K562 (cell line): ENCODE results near the gene RUVBL1. TPM values are rescaled to one million over a fixed set of nuclear protein-coding genes. Genes with fewer than 3 reads are reported as not detected.

Experiments used
- ATAC-seq: fragments of 200-7000 bp; cut with Tn5 transposase; 3 replicates; pipeline ENCODE4 v1.9.1; 2020; ENCODE audit warnings: moderate library complexity
- BruUV-seq: library from RNA; stranded (reverse); fragments of 400-500 nt; replicated peaks from 2 replicates; lab custom pipeline; 2021; lab: Mats Ljungman, UMichigan
- CTCF ChIA-PET: fragments of 300-600 bp; formaldehyde crosslinking; extraction: SDS; loops from one replicate; lab custom pipeline; 2021; ENCODE audit warnings: low intra/inter-chr PET ratio; lab: Yijun Ruan, JAX
- POLR2A ChIA-PET: fragments of 300-600, 350-650 bp; sonication (Branson Sonifier 250); formaldehyde crosslinking; extraction: SDS; loops from one replicate; lab custom pipeline; 2021; ENCODE audit warnings: antibody characterized with exemption, inconsistent platforms; lab: Yijun Ruan, JAX
- DNase-seq, 4 experiments: peaks; one replicate each; pipeline versions ENCODE4 v3.0.0 to v3.0.0-alpha.2; 2011 to 2018; ENCODE audit warnings: low spot score in 3 of 4, mixed read lengths in 3 of 4; ENCODE audit errors: extremely low read depth in 1 of 4
- FAIRE-seq: peaks from 2 replicates; lab custom pipeline; 2011; peaks lifted over from hg19 to GRCh38; lab: Jason Lieb, UNC
- H2AFZ ChIP-seq: 2 replicates; pipeline ENCODE4 v1.6.0; 2011; ENCODE audit warnings: low read depth, low read length, control low read depth, inconsistent platforms
- H3K27ac ChIP-seq: fragments of 200-600 bp; 3 replicates; pipeline ENCODE4 v1.8.0; 2011; ENCODE audit warnings: low read depth, mild to moderate bottlenecking, control low read depth, inconsistent platforms, low read length, moderate library complexity, mixed read lengths; ENCODE audit errors: extremely low read depth
- H3K27me3 ChIP-seq, 2 experiments: fragments of 300-600 bp in 1 of 2; 2 replicates in 1 of 2; 3 replicates in 1 of 2; pipeline versions ENCODE4 v1.6.0 to v1.8.0; 2011; ENCODE audit warnings: inconsistent platforms in 2 of 2, low read length in 2 of 2, mild to moderate bottlenecking in 1 of 2, mixed read lengths in 1 of 2, moderate library complexity in 1 of 2; ENCODE audit not compliant: control insufficient read depth in 2 of 2, insufficient read depth in 2 of 2
- H3K36me3 ChIP-seq: fragments of 300-600 bp; 3 replicates; pipeline ENCODE4 v1.8.0; 2011; ENCODE audit warnings: mild to moderate bottlenecking, low read length, inconsistent platforms; ENCODE audit not compliant: control insufficient read depth, insufficient read depth
- H3K4me1 ChIP-seq, 2 experiments: fragments of 200-600 bp in 1 of 2; replicated peaks in 1 of 2; 2 replicates in 1 of 2; 3 replicates in 1 of 2; pipeline versions ENCODE4 v1.5.1 to v1.8.0; 2011; ENCODE audit warnings: inconsistent platforms in 2 of 2, low read length in 2 of 2, mild to moderate bottlenecking in 1 of 2, mixed read lengths in 1 of 2, moderate library complexity in 1 of 2; ENCODE audit not compliant: control insufficient read depth in 2 of 2, insufficient read depth in 2 of 2
- H3K4me2 ChIP-seq: 2 replicates; pipeline ENCODE4 v1.6.1; 2011; ENCODE audit warnings: low read length, control low read depth, inconsistent platforms, mixed read lengths; ENCODE audit not compliant: insufficient read depth
- H3K4me3 ChIP-seq: fragments of 200-600 bp; sonication (generic), shearing (Covaris generic); 2 replicates; pipeline ENCODE4 v1.5.1; 2016; ENCODE audit warnings: control low read depth, inconsistent platforms
- H3K79me2 ChIP-seq: fragments of 200-600 bp; 3 replicates; pipeline ENCODE4 v1.8.0; 2011; ENCODE audit warnings: low read length, inconsistent platforms; ENCODE audit not compliant: control insufficient read depth, insufficient read depth
- H3K9ac ChIP-seq, 2 experiments: 2 replicates each; pipeline versions ENCODE4 v1.6.0 to v1.6.1; 2011; ENCODE audit warnings: low read depth in 2 of 2, low read length in 2 of 2, control low read depth in 1 of 2, inconsistent platforms in 1 of 2, mild to moderate bottlenecking in 1 of 2, mixed read lengths in 1 of 2; ENCODE audit not compliant: insufficient read depth in 1 of 2
- H3K9me1 ChIP-seq: one replicate; pipeline ENCODE4 v1.6.0; 2011; ENCODE audit warnings: inconsistent platforms, mild to moderate bottlenecking, low read length, moderate library complexity; ENCODE audit not compliant: control insufficient read depth, insufficient read depth
- H3K9me3 ChIP-seq: replicated peaks from 2 replicates; pipeline ENCODE4 v1.5.1; 2011; ENCODE audit warnings: low read depth, low read length, inconsistent platforms; ENCODE audit not compliant: control insufficient read depth, insufficient read depth
- H4K20me1 ChIP-seq: replicated peaks from 2 replicates; pipeline ENCODE4 v1.6.1; 2011; ENCODE audit warnings: low read length, inconsistent platforms, mixed read lengths; ENCODE audit not compliant: control insufficient read depth, insufficient read depth
- ARID2 ChIP-seq: fragments of 450-650 bp; IDR thresholded peaks from 2 replicates; pipeline ENCODE4 v1.6.1; 2017; ENCODE audit warnings: antibody characterized with exemption, mild to moderate bottlenecking
- CLOCK ChIP-seq: fragments of 250-450 bp; sonication (Bioruptor Pico); IDR thresholded peaks from 2 replicates; pipeline ENCODE4 v1.4.0; 2020; ENCODE audit warnings: mild to moderate bottlenecking, moderate library complexity, borderline replicate concordance
- ERF ChIP-seq: fragments of 450-650 bp; formaldehyde crosslinking; IDR thresholded peaks from 2 replicates; pipeline ENCODE4 v1.4.0; 2020; ENCODE audit warnings: mild to moderate bottlenecking, mixed read lengths
- FOSL1 ChIP-seq: fragments of 200-800 bp; sonication (Bioruptor generic); conservative IDR thresholded peaks from 2 replicates; pipeline ENCODE4 v1.6.1; 2016; ENCODE audit warnings: missing genetic modification characterization, missing compliant biosample characterization
- HDAC1 ChIP-seq, 2 experiments: fragments of 450-650 bp; IDR thresholded peaks; 2 replicates each; pipeline ENCODE4 v1.6.1; 2016 to 2017; ENCODE audit warnings: inconsistent platforms in 1 of 2, mild to moderate bottlenecking in 1 of 2, moderate library complexity in 1 of 2
- HDGF ChIP-seq: fragments of 450-650 bp; IDR thresholded peaks from 2 replicates; pipeline ENCODE4 v1.6.1; 2016
- KDM4B ChIP-seq, 2 experiments: fragments of 450-650 bp in 1 of 2; sonication (generic) in 1 of 2; IDR thresholded peaks; 2 replicates each; pipeline ENCODE4 v1.6.1; 2016 to 2017; ENCODE audit warnings: borderline replicate concordance in 2 of 2, antibody characterized with exemption in 1 of 2, low read depth in 1 of 2, mild to moderate bottlenecking in 1 of 2
- MAX ChIP-seq: sonication (generic); formaldehyde crosslinking; IDR thresholded peaks from 2 replicates; pipeline ENCODE4 v1.9.0; 2022; ENCODE audit warnings: mild to moderate bottlenecking, missing genetic modification reagents
- NR2C2 ChIP-seq, 2 experiments: fragments of 200-800 bp in 1 of 2; sonication (Bioruptor generic) in 1 of 2; sonication (generic) in 1 of 2; formaldehyde crosslinking in 1 of 2; IDR thresholded peaks; 2 replicates each; pipeline versions ENCODE4 v1.6.1 to v1.8.0; 2016 to 2022; ENCODE audit warnings: mild to moderate bottlenecking in 1 of 2, missing compliant biosample characterization in 1 of 2, missing genetic modification characterization in 1 of 2, missing genetic modification reagents in 1 of 2
- SOX6 ChIP-seq: fragments of 450-650 bp; IDR thresholded peaks from 2 replicates; pipeline ENCODE4 v1.6.1; 2014; ENCODE audit warnings: mild to moderate bottlenecking
- SPI1 ChIP-seq: IDR thresholded peaks from 2 replicates; pipeline ENCODE4 v1.6.1; 2011; ENCODE audit warnings: low read depth, low read length, control low read depth, borderline replicate concordance
- VEZF1 ChIP-seq: fragments of 200-800 bp; sonication (Bioruptor generic); IDR thresholded peaks from 2 replicates; pipeline ENCODE4 v1.6.1; 2017; ENCODE audit warnings: missing genetic modification characterization, missing compliant biosample characterization
- ZNF175 ChIP-seq: fragments of 200-800 bp; sonication (Bioruptor generic); IDR thresholded peaks from 2 replicates; pipeline ENCODE4 v1.6.1; 2016; ENCODE audit warnings: low read depth, mild to moderate bottlenecking, missing genetic modification characterization, missing compliant biosample characterization
- ZNF644 ChIP-seq: fragments of 200-800 bp; sonication (Bioruptor generic); IDR thresholded peaks from 2 replicates; pipeline ENCODE4 v1.6.1; 2016; ENCODE audit warnings: low read depth, missing genetic modification characterization, missing compliant biosample characterization
- ZNF780A ChIP-seq: fragments of 250-450 bp; sonication (Bioruptor Pico); IDR thresholded peaks from 2 replicates; pipeline ENCODE4 v1.5.0; 2021; ENCODE audit warnings: mild to moderate bottlenecking
- WGBS: fragments of 100-300 bp; shearing (Covaris generic); methylation state at CpG from one replicate; pipeline ENCODE4 v1.1.6; 2016; ENCODE audit warnings: low coverage, mixed read lengths; ENCODE audit not compliant: insufficient coverage; ENCODE audit errors: missing lambda C conversion rate; 5-methylcytosine and 5-hydroxymethylcytosine counted together
- in situ Hi-C: fragments of 300-500 bp; cut with MboI; formaldehyde crosslinking; loops from 4 replicates; pipeline ENCODE4 v1.15.0; 2018; ENCODE audit warnings: inconsistent platforms, mixed read lengths
- intact Hi-C: fragments of 100-400 bp; cut with micrococcal nuclease; formaldehyde crosslinking; loops from 2 replicates; pipeline ENCODE4 v1.14.2; 2022
- polyA plus RNA-seq, 8 experiments: library from polyadenylated mRNA; depleted of rRNA in 4 of 8; stranded (reverse) in 5 of 8; unstranded in 3 of 8; fragments of >200 nt; fragmentation: Nextera tagmentation in 2 of 8; fragmentation: Illumina TruSeq in 1 of 8; extraction: Ambion mirVana in 2 of 8; extraction: Trizol in 1 of 8; gene quantifications; 2 replicates each; pipeline versions ENCODE4 v1.2.1 to v1.2.3, GENCODE V29; 2011 to 2014; ENCODE audit warnings: inconsistent platforms in 1 of 8, missing spikeins in 1 of 8
- total RNA-seq, 7 experiments: library from RNA; depleted of rRNA in 6 of 7; stranded (reverse); fragments of >200 nt in 6 of 7; fragmentation: Illumina TruSeq in 2 of 7; extraction: Trizol in 2 of 7; gene quantifications; 2 replicates each; pipeline versions ENCODE4 v1.2.1 to v1.2.3, GENCODE V29; 2011 to 2021; ENCODE audit warnings: low replicate concordance in 1 of 7

RUVBL1 gene
- total and polyA plus RNA-seq, 9 of the 15 experiments (the other 6 are each of a cell fraction or from before 2014, with no cell fraction given): 20.7 to 147 (median 113) TPM

GRCh38 chr3:128077202-128077624, 46.4 kb downstream of the RUVBL1 start:
- H3K9me3 ChIP-seq: no peaks in the 10 kb centered on the region
- ChIA-PET POLR2A (interaction anchor here (0.7 to 0.8 kb wide), 2 partner anchors 18 to 41 kb away, joined by 3 to 4 read pairs; no protein-coding TSS in a partner anchor), CTCF (no interaction called here)
- intact Hi-C loops (loop anchor here (2.0 to 10.0 kb wide), 2 partner anchors 48 to 418 kb away; partner anchors contain the start of gene GATA2), in situ Hi-C loops (no loop called here)
- H3K4me3 ChIP-seq: peak overlapping the region; percentile 47
- peaks cover 3% of the 10 kb centered on the region for H3K9me1 ChIP-seq
- peak overlapping the region; percentile 78 for H3K4me2 ChIP-seq
- no peaks in the 10 kb centered on the region for H3K27me3 ChIP-seq
- WGBS: 4% methylated on average over 6 of the region's 11 CpGs
- ATAC-seq: peak; percentile 66
- peaks cover 10% of the 10 kb centered on the region; the same call in 1 of the 2 replicates for H4K20me1 ChIP-seq
- DNase-seq: no peak
- peak; percentile 62 for FAIRE-seq
- peaks cover 30% of the 10 kb centered on the region; the same call in 2 of the 3 replicates for H3K79me2 ChIP-seq
- H3K36me3 ChIP-seq: peaks cover 72% of the 10 kb centered on the region
- peak overlapping the region; percentile 62 to 89 for H3K9ac ChIP-seq
- peaks cover 41 to 61% of the 10 kb centered on the region in 2 experiments for H3K4me1 ChIP-seq
- H3K27ac ChIP-seq: peak overlapping the region; percentile 96
- H2AFZ ChIP-seq: peak overlapping the region; percentile 55; the same call in 1 of the 2 replicates
- no TSS peak for BruUV-seq
- 0 out of 2 replicates have a peak, but pooled peaks have one; percentile 4 for TF ChIP-seq MAX
- 0 out of 2 replicates have a peak, but pooled peaks have one; percentile 4 for TF ChIP-seq SOX6
- TF ChIP-seq NR2C2 (CRISPR knock-in tag; IDR thresholded peaks at IDR 0.05): no peak
- peak; percentile 39; the same call in 1 of the 2 replicates for TF ChIP-seq NR2C2 (tag; IDR thresholded peaks at IDR 0.05)
- no peak for TF ChIP-seq ZNF780A (CRISPR knock-in tag)
- TF ChIP-seq CLOCK: no peak
- peak; percentile 7; the same call in 1 of the 2 replicates for TF ChIP-seq ZNF175 (CRISPR knock-in tag)
- TF ChIP-seq KDM4B (IDR thresholded peaks at IDR 0.05; ENCODE audit: borderline replicate concordance in 2 of 2, low read depth in 1 of 2): 0 out of 4 replicates have a peak, but pooled peaks of 1 of the 2 experiments have one; percentile 52
- TF ChIP-seq HDGF: no peak
- peak; percentile 75 for TF ChIP-seq SPI1
- 0 out of 2 replicates have a peak, but pooled peaks have one; percentile 1 for TF ChIP-seq FOSL1 (tag)
- TF ChIP-seq HDAC1 (IDR thresholded peaks at IDR 0.05): peak in 1 of 2 experiments; percentile 24; a peak in 1 of 4 replicates
- no peak for TF ChIP-seq ARID2
- TF ChIP-seq ERF (CRISPR knock-in tag): 0 out of 2 replicates have a peak, but pooled peaks have one; percentile 3
- TF ChIP-seq ZNF644 (tag): peak; percentile 16; the same call in 1 of the 2 replicates
- peak; percentile 77 for TF ChIP-seq VEZF1
